HUES64 (cell line): ENCODE results near the gene MYO18B.

Experiments
- H3K27ac ChIP-seq: 2 replicates; pipeline ENCODE4 v1.7.0; 2013; ENCODE audit warnings: low read depth, low read length, inconsistent platforms
- H3K27me3 ChIP-seq: 2 replicates; pipeline ENCODE4 v1.6.1; 2013; ENCODE audit warnings: mild to moderate bottlenecking, low read length; ENCODE audit not compliant: insufficient read depth
- H3K36me3 ChIP-seq: 2 replicates; pipeline ENCODE4 v1.6.1; 2013; ENCODE audit warnings: mild to moderate bottlenecking, low read length; ENCODE audit not compliant: insufficient read depth
- H3K4me1 ChIP-seq: 2 replicates; pipeline ENCODE4 v1.6.1; 2013; ENCODE audit warnings: mild to moderate bottlenecking, low read length, moderate library complexity; ENCODE audit not compliant: insufficient read depth
- H3K4me3 ChIP-seq: 2 replicates; pipeline ENCODE4 v1.5.1; 2013; ENCODE audit warnings: mild to moderate bottlenecking, low read length, moderate library complexity
- H3K9ac ChIP-seq: 2 replicates; pipeline ENCODE4 v1.6.1; 2013; ENCODE audit warnings: mild to moderate bottlenecking, low read depth, low read length
- H3K9me3 ChIP-seq: 2 replicates; pipeline ENCODE4 v1.6.1; 2013; ENCODE audit warnings: low read depth, low read length; ENCODE audit not compliant: insufficient read depth
- WGBS: fragments of 150-250, 120-280 bp; methylation state at CpG from one replicate; pipeline ENCODE4 v1.1.7; 2013; ENCODE audit warnings: missing lambda C conversion rate; 5-methylcytosine and 5-hydroxymethylcytosine counted together

MYO18B gene

DNA sequence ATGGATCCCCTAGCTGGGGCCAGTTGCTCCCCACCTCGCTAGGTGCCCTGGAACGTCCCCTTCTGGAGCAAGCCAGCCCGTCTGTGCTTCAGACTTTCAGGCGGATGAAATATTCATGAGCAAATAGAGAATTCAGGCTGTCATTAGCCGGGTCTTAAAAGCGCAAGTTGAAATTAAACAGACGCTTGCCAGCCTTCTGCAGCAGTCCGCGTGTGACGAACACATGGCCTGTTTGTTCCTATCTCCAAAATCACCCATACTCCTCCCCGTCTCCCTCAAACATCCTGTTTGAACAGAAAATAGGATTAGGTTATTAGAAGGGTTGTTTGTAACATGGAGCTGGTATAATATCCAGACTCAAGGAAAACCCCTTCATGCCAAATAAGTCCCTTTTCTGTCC, 38.7 kb downstream of the MYO18B start:
- Histone ChIP-seq H3K27me3 (no peaks in the 10 kb centered on the region), H3K4me3 (no peak overlapping the region), H3K4me1 (no peaks in the 10 kb centered on the region), H3K9me3 (no peaks in the 10 kb centered on the region), H3K27ac (no peak overlapping the region), H3K9ac (no peak overlapping the region), H3K36me3 (no peaks in the 10 kb centered on the region)
- 92% methylated on average over 10 of the region's 11 CpGs for WGBS

- Histone ChIP-seq H3K36me3 (no peaks in the 10 kb centered on the region), H3K4me1 (no peaks in the 10 kb centered on the region), H3K27me3 (no peaks in the 10 kb centered on the region), H3K9ac (no peak overlapping the region), H3K9me3 (no peaks in the 10 kb centered on the region), H3K27ac (no peak overlapping the region), H3K4me3 (no peak overlapping the region)
- 94% methylated on average over 7 of the region's 8 CpGs for WGBS
Observed at GRCh38 chr22:25781801-25782200, 39.8 kb downstream of the MYO18B start.

GRCh38 chr22:25782831-25783230, 40.8 kb downstream of the MYO18B start:
- WGBS, result 94% methylated on average over 2 of the region's 2 CpGs
- H3K36me3 ChIP-seq, result no peaks in the 10 kb centered on the region
- no peaks in the 10 kb centered on the region for H3K9me3 ChIP-seq

DNA sequence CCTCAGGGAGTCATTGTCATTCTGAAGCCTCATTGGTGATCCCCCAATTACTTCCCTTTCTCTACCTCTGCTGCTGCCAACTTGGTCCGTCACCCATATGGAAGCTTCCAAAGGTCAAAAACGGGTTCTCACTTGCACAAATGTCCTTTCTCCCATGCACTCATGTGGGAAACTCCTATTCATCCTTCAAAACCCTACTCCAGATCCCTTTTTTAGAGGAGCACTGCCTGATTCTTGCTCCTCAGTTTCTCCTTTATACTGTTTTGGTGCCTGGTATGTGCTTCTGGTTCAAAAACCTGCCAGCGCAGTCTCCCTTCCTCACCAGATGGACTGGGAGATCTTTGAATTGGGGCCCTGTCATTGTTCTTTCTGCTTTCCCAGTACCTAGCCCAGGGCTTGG, 41.9 kb downstream of the MYO18B start:
- H3K27ac ChIP-seq, result no peak overlapping the region
- peaks cover 5% of the 10 kb centered on the region; the same call in 1 of the 2 replicates for H3K4me1 ChIP-seq
- no peaks in the 10 kb centered on the region for H3K9me3 ChIP-seq
- no peak overlapping the region for H3K4me3 ChIP-seq
- H3K27me3 ChIP-seq, result no peaks in the 10 kb centered on the region
- 89% methylated on average over 3 of the region's 3 CpGs for WGBS
- H3K9ac ChIP-seq, result no peak overlapping the region
- no peaks in the 10 kb centered on the region for H3K36me3 ChIP-seq

More at GRCh38 chr22:25782831-25783230, 40.8 kb downstream of the MYO18B start:
- Histone ChIP-seq H3K27ac (no peak overlapping the region), H3K4me3 (no peak overlapping the region), H3K9ac (no peak overlapping the region), H3K4me1 (peaks cover 4% of the 10 kb centered on the region; the same call in 1 of the 2 replicates), H3K27me3 (no peaks in the 10 kb centered on the region)

GRCh38 chr22:25786165-25786564, 44.2 kb downstream of the MYO18B start:
- no peak overlapping the region for H3K4me3 ChIP-seq
- H3K4me1 ChIP-seq, result peaks cover 5% of the 10 kb centered on the region; the same call in 1 of the 2 replicates
- 91% methylated on average over 1 of the region's 1 CpG for WGBS
- no peaks in the 10 kb centered on the region for H3K9me3 ChIP-seq
- no peak overlapping the region for H3K9ac ChIP-seq
- no peaks in the 10 kb centered on the region for H3K36me3 ChIP-seq
- no peaks in the 10 kb centered on the region for H3K27me3 ChIP-seq
- H3K27ac ChIP-seq, result no peak overlapping the region

DNA sequence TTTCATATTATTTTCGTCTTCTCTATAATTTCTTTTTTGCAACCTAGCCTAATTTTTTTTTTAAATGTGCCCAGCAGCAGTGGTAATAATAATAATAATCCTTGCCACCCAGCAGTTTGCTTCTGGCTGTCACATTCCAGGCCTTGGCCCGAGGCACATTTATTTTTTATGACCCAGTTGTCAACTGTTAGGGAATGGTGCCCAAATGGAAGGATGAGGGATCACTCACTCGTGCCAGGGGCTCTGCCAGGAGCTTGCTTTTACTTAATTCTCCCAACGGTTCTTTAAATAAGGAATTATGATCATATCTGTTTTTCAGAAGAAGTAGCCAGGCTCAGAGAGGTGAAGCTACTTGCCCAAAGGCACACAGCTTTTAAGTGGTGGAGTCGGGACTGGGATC, 49.6 kb downstream of the MYO18B start:
- WGBS, result 90% methylated on average over 5 of the region's 5 CpGs
- H3K9me3 ChIP-seq, result no peaks in the 10 kb centered on the region
- H3K27me3 ChIP-seq, result no peaks in the 10 kb centered on the region
- peaks cover 5% of the 10 kb centered on the region; the same call in 1 of the 2 replicates for H3K4me1 ChIP-seq
- H3K27ac ChIP-seq, result no peak overlapping the region
- no peak overlapping the region for H3K4me3 ChIP-seq
- H3K9ac ChIP-seq, result no peak overlapping the region
- H3K36me3 ChIP-seq, result no peaks in the 10 kb centered on the region

DNA sequence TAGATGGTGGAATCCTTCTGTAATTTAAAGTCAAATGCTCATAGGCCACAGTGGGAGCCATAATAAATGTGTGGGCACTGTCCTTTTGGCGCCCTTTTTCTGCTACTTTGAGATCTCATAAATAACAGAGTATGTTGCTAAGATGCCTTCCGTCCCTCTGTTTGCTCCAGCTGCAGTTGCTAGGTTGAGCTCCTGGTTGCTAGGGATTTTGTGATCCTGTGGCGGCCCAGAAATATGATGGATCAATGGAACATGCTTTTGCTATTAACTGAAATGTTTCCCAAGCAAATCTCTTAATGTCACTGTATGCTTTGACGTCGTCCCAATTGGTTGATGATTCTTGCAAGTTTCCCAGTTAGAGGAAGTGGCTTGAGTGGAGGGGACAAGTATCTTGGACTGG, 53.5 kb downstream of the MYO18B start:
- H3K27me3 ChIP-seq, result no peaks in the 10 kb centered on the region

GRCh38 chr22:25797498-25798290, 55.7 kb downstream of the MYO18B start:
- Histone ChIP-seq H3K36me3 (no peaks in the 10 kb centered on the region), H3K9ac (no peak overlapping the region), H3K27me3 (no peaks in the 10 kb centered on the region), H3K4me1 (no peaks in the 10 kb centered on the region), H3K9me3 (no peaks in the 10 kb centered on the region), H3K27ac (no peak overlapping the region), H3K4me3 (no peak overlapping the region)
- WGBS, result 85% methylated on average over 22 of the region's 22 CpGs

More for the DNA sequence above, 53.5 kb downstream of the MYO18B start:
- WGBS, result 87% methylated on average over 5 of the region's 5 CpGs
- H3K4me3 ChIP-seq, result no peak overlapping the region
- H3K27ac ChIP-seq, result no peak overlapping the region
- no peak overlapping the region for H3K9ac ChIP-seq
- H3K4me1 ChIP-seq, result no peaks in the 10 kb centered on the region
- no peaks in the 10 kb centered on the region for H3K36me3 ChIP-seq
- no peaks in the 10 kb centered on the region for H3K9me3 ChIP-seq

DNA sequence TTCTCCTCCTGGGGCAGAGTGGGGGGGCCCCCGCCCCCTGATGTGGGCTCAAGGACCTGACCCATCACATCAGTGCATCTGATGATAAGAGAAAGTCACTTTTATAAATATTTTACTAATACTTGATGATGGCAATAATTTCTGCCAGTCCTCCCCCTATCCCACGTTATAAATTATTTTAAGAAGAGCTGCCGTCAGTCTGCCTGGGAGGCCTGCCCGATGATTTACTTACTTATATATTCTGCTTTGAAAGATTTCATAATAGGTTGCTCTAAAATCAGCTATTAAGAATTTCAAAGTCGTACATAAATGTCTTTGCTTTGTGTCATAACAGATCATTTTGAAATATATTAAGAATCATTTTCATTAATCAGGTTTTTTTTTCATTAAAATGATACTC, 58.8 kb downstream of the MYO18B start:
- Histone ChIP-seq H3K9ac (no peak overlapping the region), H3K4me3 (no peak overlapping the region), H3K9me3 (no peaks in the 10 kb centered on the region), H3K36me3 (no peaks in the 10 kb centered on the region), H3K27ac (no peak overlapping the region), H3K27me3 (no peaks in the 10 kb centered on the region), H3K4me1 (no peaks in the 10 kb centered on the region)
- WGBS, result 80% methylated on average over 1 of the region's 5 CpGs

DNA sequence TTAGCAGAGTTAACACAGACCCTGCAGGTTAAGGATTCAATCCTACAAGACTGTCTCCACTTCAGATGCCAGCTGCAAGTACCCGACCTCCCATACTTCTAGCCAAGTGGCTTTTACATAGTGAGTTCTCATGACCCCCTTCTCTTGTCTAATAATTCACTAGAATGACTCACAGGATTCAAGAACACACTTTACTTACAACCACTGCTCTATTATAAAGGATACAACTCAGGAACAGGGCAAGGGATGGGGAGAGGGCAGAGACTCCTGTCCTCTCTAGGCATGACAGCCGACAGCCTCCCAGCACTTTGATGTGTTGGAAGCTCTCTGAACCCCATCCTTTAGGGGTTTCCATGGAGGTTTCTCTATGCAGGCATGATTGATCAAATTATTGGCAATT, 60.0 kb downstream of the MYO18B start:
- WGBS, result 86% methylated on average over 2 of the region's 2 CpGs

DNA sequence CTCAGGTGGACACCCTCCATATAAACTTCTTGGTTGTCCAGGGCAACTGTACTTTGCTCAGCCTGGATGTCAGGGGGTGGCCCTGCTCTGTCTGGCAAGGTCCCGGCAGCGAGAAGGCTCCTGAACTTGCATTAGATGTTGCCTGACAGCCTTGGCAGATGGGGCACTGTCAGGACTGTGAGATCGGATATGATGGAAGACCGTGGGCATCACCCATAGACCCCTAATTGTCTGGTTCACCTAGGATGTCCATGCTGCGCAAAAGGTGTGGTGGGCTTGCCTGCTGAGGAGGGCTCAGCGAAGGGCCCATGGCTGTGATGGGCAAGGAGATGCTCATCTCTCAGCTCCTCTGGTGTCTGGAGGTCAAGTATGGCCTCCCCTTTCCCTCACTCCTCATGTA, 62.7 kb downstream of the MYO18B start:
- H3K4me3 ChIP-seq, result no peak overlapping the region
- H3K9ac ChIP-seq, result no peak overlapping the region
- WGBS, result 93% methylated on average over 6 of the region's 6 CpGs
- H3K27me3 ChIP-seq, result no peaks in the 10 kb centered on the region
- H3K27ac ChIP-seq, result no peak overlapping the region
- no peaks in the 10 kb centered on the region for H3K4me1 ChIP-seq
- no peaks in the 10 kb centered on the region for H3K9me3 ChIP-seq
- H3K36me3 ChIP-seq, result no peaks in the 10 kb centered on the region

More for the DNA sequence above, 60.0 kb downstream of the MYO18B start:
- H3K9me3 ChIP-seq, result no peaks in the 10 kb centered on the region
- H3K9ac ChIP-seq, result no peak overlapping the region
- no peaks in the 10 kb centered on the region for H3K27me3 ChIP-seq
- H3K36me3 ChIP-seq, result no peaks in the 10 kb centered on the region
- no peaks in the 10 kb centered on the region for H3K4me1 ChIP-seq
- H3K4me3 ChIP-seq, result no peak overlapping the region
- no peak overlapping the region for H3K27ac ChIP-seq
